Measurements from ENCODE around the gene GDI2. TPM values are rescaled to one million over a fixed set of nuclear protein-coding genes. Genes with fewer than 3 reads are reported as not detected.

GDI2 gene
- polyA plus RNA-seq, 2 donors, result 58.2 to 109 TPM

- WGBS, 2 donors, result 93 to 97% methylated on average over 3 of the region's 3 CpGs
Measured at GRCh38 chr10:5757766-5758517, 55.3 kb downstream of the GDI2 start.

GRCh38 chr10:5752301-5752871 is 60.8 kb downstream of the GDI2 start:
- no peaks in the 10 kb centered on the region for H3K27me3 ChIP-seq (ENCODE audit: control insufficient read depth in 1 of 2, insufficient read depth in 2 of 2, low read length in 2 of 2)
- H3K27ac ChIP-seq (ENCODE audit: low read depth in 2 of 2, low read length in 1 of 2), result no peak overlapping the region
- H3K36me3 ChIP-seq (ENCODE audit: control insufficient read depth in 2 of 2, insufficient read depth in 2 of 2, low read length in 1 of 2), result peaks cover 0 to 15% of the 10 kb centered on the region in 2 donors
- H3K4me1 ChIP-seq (ENCODE audit: control insufficient read depth in 2 of 2, insufficient read depth in 2 of 2, low read length in 1 of 2), result peaks cover 0 to 2% of the 10 kb centered on the region in 2 donors
- no peaks in the 10 kb centered on the region for H3K9me3 ChIP-seq (ENCODE audit: control insufficient read depth in 2 of 2, insufficient read depth in 1 of 2, low read depth in 1 of 2, low read length in 1 of 2)
- WGBS, 2 donors, result 89% methylated on average over 17 of the region's 17 CpGs
- no peak overlapping the region for H3K4me3 ChIP-seq (ENCODE audit: low read depth in 1 of 2, low read length in 2 of 2)

More at GRCh38 chr10:5757766-5758517, 55.3 kb downstream of the GDI2 start:
- H3K27ac ChIP-seq (ENCODE audit: low read depth in 2 of 2, low read length in 1 of 2), result no peak overlapping the region
- H3K4me3 ChIP-seq (ENCODE audit: low read depth in 1 of 2, low read length in 2 of 2), result no peak overlapping the region
- H3K27me3 ChIP-seq (ENCODE audit: control insufficient read depth in 1 of 2, insufficient read depth in 2 of 2, low read length in 2 of 2), result no peaks in the 10 kb centered on the region
- H3K36me3 ChIP-seq (ENCODE audit: control insufficient read depth in 2 of 2, insufficient read depth in 2 of 2, low read length in 1 of 2), result peaks cover 6 to 21% of the 10 kb centered on the region in 2 donors
- H3K4me1 ChIP-seq (ENCODE audit: control insufficient read depth in 2 of 2, insufficient read depth in 2 of 2, low read length in 1 of 2), result no peaks in the 10 kb centered on the region
- no peaks in the 10 kb centered on the region for H3K9me3 ChIP-seq (ENCODE audit: control insufficient read depth in 2 of 2, insufficient read depth in 1 of 2, low read depth in 1 of 2, low read length in 1 of 2)

GRCh38 chr10:5751601-5752253 is 61.5 kb downstream of the GDI2 start:
- WGBS, 2 donors, result 64 to 70% methylated on average over 6 of the region's 6 CpGs
- H3K36me3 ChIP-seq (ENCODE audit: control insufficient read depth in 2 of 2, insufficient read depth in 2 of 2, low read length in 1 of 2), result peaks cover 5 to 11% of the 10 kb centered on the region in 2 donors
- H3K9me3 ChIP-seq (ENCODE audit: control insufficient read depth in 2 of 2, insufficient read depth in 1 of 2, low read depth in 1 of 2, low read length in 1 of 2), result no peaks in the 10 kb centered on the region
- no peak overlapping the region for H3K27ac ChIP-seq (ENCODE audit: low read depth in 2 of 2, low read length in 1 of 2)
- no peaks in the 10 kb centered on the region for H3K27me3 ChIP-seq (ENCODE audit: control insufficient read depth in 1 of 2, insufficient read depth in 2 of 2, low read length in 2 of 2)
- peaks cover 0 to 2% of the 10 kb centered on the region in 2 donors for H3K4me1 ChIP-seq (ENCODE audit: control insufficient read depth in 2 of 2, insufficient read depth in 2 of 2, low read length in 1 of 2)
- H3K4me3 ChIP-seq (ENCODE audit: low read depth in 1 of 2, low read length in 2 of 2), result no peak overlapping the region

DNA sequence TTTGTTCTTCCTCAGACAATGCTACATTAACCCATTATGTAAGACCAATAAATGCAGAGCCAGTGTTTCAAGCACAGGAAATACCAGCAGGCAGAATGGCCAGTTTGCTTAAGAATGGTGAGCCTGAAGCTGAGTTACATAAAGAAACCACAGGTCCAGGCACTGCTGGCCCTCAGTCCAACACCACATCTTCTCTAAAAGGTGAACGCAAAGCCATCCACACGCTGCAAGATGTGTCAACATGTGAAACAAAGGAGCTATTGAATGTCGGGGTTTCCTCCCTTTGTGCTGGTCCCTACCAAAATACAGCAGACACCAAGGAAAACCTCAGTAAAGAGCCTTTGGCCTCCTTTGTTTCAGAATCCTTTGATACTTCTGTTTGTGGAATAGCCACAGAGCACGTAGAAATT is 64.8 kb downstream of the GDI2 start:
- 84 to 87% methylated on average over 4 of the region's 4 CpGs for WGBS, 2 donors
- H3K36me3 ChIP-seq (ENCODE audit: control insufficient read depth in 2 of 2, insufficient read depth in 2 of 2, low read length in 1 of 2), result peaks cover 5 to 18% of the 10 kb centered on the region in 2 donors

DNA sequence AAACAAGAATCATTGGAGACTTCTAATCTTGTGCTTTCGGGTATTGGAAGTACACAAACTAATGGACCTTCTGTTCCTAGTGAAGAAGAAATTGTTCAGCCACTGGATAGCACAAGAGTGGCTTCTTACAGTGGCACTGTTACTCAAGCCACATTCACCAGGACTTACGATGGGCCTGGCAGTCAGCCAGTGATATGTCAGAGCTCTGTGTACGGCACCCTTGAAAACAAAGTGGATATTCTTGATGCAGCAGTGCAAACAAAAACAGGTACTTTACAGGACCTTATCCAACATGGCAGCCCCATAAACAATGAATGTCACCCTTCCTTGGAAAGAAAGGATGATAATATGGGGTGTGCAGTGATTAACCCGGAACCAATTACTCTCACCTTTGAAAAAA is 67.0 kb downstream of the GDI2 start:
- Histone ChIP-seq H3K36me3 (ENCODE audit: control insufficient read depth in 2 of 2, insufficient read depth in 2 of 2, low read length in 1 of 2) (peaks cover 5 to 12% of the 10 kb centered on the region in 2 donors), H3K9me3 (ENCODE audit: control insufficient read depth in 2 of 2, insufficient read depth in 1 of 2, low read depth in 1 of 2, low read length in 1 of 2) (no peaks in the 10 kb centered on the region), H3K27ac (ENCODE audit: low read depth in 2 of 2, low read length in 1 of 2) (no peak overlapping the region), H3K4me1 (ENCODE audit: control insufficient read depth in 2 of 2, insufficient read depth in 2 of 2, low read length in 1 of 2) (no peaks in the 10 kb centered on the region), H3K27me3 (ENCODE audit: control insufficient read depth in 1 of 2, insufficient read depth in 2 of 2, low read length in 2 of 2) (no peaks in the 10 kb centered on the region), H3K4me3 (ENCODE audit: low read depth in 1 of 2, low read length in 2 of 2) (no peak overlapping the region)
- 83 to 90% methylated on average over 4 of the region's 4 CpGs for WGBS, 2 donors

More for the DNA sequence above, 64.8 kb downstream of the GDI2 start:
- Histone ChIP-seq H3K27ac (ENCODE audit: low read depth in 2 of 2, low read length in 1 of 2) (no peak overlapping the region), H3K9me3 (ENCODE audit: control insufficient read depth in 2 of 2, insufficient read depth in 1 of 2, low read depth in 1 of 2, low read length in 1 of 2) (no peaks in the 10 kb centered on the region), H3K27me3 (ENCODE audit: control insufficient read depth in 1 of 2, insufficient read depth in 2 of 2, low read length in 2 of 2) (no peaks in the 10 kb centered on the region), H3K4me1 (ENCODE audit: control insufficient read depth in 2 of 2, insufficient read depth in 2 of 2, low read length in 1 of 2) (peaks cover 0 to 2% of the 10 kb centered on the region in 2 donors), H3K4me3 (ENCODE audit: low read depth in 1 of 2, low read length in 2 of 2) (no peak overlapping the region)

- no peaks in the 10 kb centered on the region for H3K27me3 ChIP-seq (ENCODE audit: control insufficient read depth in 1 of 2, insufficient read depth in 2 of 2, low read length in 2 of 2)
- no peaks in the 10 kb centered on the region for H3K9me3 ChIP-seq (ENCODE audit: control insufficient read depth in 2 of 2, insufficient read depth in 1 of 2, low read depth in 1 of 2, low read length in 1 of 2)
- H3K4me3 ChIP-seq (ENCODE audit: low read depth in 1 of 2, low read length in 2 of 2), result no peak overlapping the region
- WGBS, 2 donors, result 86 to 92% methylated on average over 5 of the region's 5 CpGs
- no peak overlapping the region for H3K27ac ChIP-seq (ENCODE audit: low read depth in 2 of 2, low read length in 1 of 2)
- no peaks in the 10 kb centered on the region for H3K4me1 ChIP-seq (ENCODE audit: control insufficient read depth in 2 of 2, insufficient read depth in 2 of 2, low read length in 1 of 2)
- peaks cover 8 to 16% of the 10 kb centered on the region in 2 donors for H3K36me3 ChIP-seq (ENCODE audit: control insufficient read depth in 2 of 2, insufficient read depth in 2 of 2, low read length in 1 of 2)
Measured at GRCh38 chr10:5744849-5745248, 68.4 kb downstream of the GDI2 start.

DNA sequence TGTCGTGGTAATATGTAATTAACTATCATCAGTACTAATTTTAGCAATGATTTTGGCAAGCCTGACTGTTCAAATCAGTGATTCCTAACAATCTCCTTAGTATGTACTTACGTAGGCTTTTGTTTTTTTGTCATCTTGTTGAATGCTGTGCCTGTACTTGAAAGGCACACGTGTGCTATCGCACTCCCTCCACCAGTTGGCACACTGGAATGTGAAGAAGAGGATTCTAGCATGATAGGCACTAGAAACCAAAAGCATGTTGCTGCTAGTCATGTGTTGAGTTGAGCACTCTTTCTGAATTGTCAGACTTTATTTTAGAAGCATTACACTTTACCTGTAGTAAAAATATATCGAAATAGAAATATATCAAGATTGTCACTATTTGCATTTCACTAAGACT is 69.5 kb downstream of the GDI2 start:
- 74 to 75% methylated on average over 5 of the region's 5 CpGs for WGBS, 2 donors
- Histone ChIP-seq H3K36me3 (ENCODE audit: control insufficient read depth in 2 of 2, insufficient read depth in 2 of 2, low read length in 1 of 2) (peaks cover 9 to 16% of the 10 kb centered on the region in 2 donors), H3K9me3 (ENCODE audit: control insufficient read depth in 2 of 2, insufficient read depth in 1 of 2, low read depth in 1 of 2, low read length in 1 of 2) (no peaks in the 10 kb centered on the region), H3K27ac (ENCODE audit: low read depth in 2 of 2, low read length in 1 of 2) (no peak overlapping the region), H3K27me3 (ENCODE audit: control insufficient read depth in 1 of 2, insufficient read depth in 2 of 2, low read length in 2 of 2) (no peaks in the 10 kb centered on the region), H3K4me3 (ENCODE audit: low read depth in 1 of 2, low read length in 2 of 2) (no peak overlapping the region), H3K4me1 (ENCODE audit: control insufficient read depth in 2 of 2, insufficient read depth in 2 of 2, low read length in 1 of 2) (no peaks in the 10 kb centered on the region)

- Histone ChIP-seq H3K4me1 (ENCODE audit: control insufficient read depth in 2 of 2, insufficient read depth in 2 of 2, low read length in 1 of 2) (no peaks in the 10 kb centered on the region), H3K4me3 (ENCODE audit: low read depth in 1 of 2, low read length in 2 of 2) (no peak overlapping the region), H3K36me3 (ENCODE audit: control insufficient read depth in 2 of 2, insufficient read depth in 2 of 2, low read length in 1 of 2) (peaks cover 8 to 15% of the 10 kb centered on the region in 2 donors), H3K27me3 (ENCODE audit: control insufficient read depth in 1 of 2, insufficient read depth in 2 of 2, low read length in 2 of 2) (no peaks in the 10 kb centered on the region), H3K27ac (ENCODE audit: low read depth in 2 of 2, low read length in 1 of 2) (no peak overlapping the region), H3K9me3 (ENCODE audit: control insufficient read depth in 2 of 2, insufficient read depth in 1 of 2, low read depth in 1 of 2, low read length in 1 of 2) (no peaks in the 10 kb centered on the region)
- WGBS, 2 donors, result 90 to 94% methylated on average over 6 of the region's 6 CpGs
Measured at GRCh38 chr10:5742116-5742515, 71.1 kb downstream of the GDI2 start.

- Histone ChIP-seq H3K36me3 (ENCODE audit: control insufficient read depth in 2 of 2, insufficient read depth in 2 of 2, low read length in 1 of 2) (peaks cover 4 to 9% of the 10 kb centered on the region in 2 donors), H3K4me3 (ENCODE audit: low read depth in 1 of 2, low read length in 2 of 2) (no peak overlapping the region), H3K9me3 (ENCODE audit: control insufficient read depth in 2 of 2, insufficient read depth in 1 of 2, low read depth in 1 of 2, low read length in 1 of 2) (no peaks in the 10 kb centered on the region), H3K27ac (ENCODE audit: low read depth in 2 of 2, low read length in 1 of 2) (no peak overlapping the region), H3K4me1 (ENCODE audit: control insufficient read depth in 2 of 2, insufficient read depth in 2 of 2, low read length in 1 of 2) (no peaks in the 10 kb centered on the region), H3K27me3 (ENCODE audit: control insufficient read depth in 1 of 2, insufficient read depth in 2 of 2, low read length in 2 of 2) (no peaks in the 10 kb centered on the region)
- WGBS, 2 donors, result 83 to 88% methylated on average over 1 of the region's 1 CpG
Measured at GRCh38 chr10:5741276-5741675, 72.0 kb downstream of the GDI2 start.

All from esophagus (tissue), 2 donors.